ENCODE data around the gene ARMC7. TPM values are rescaled to one million over a fixed set of nuclear protein-coding genes. Genes with fewer than 3 reads are reported as not detected.

Gene ARMC7
- total and polyA plus RNA-seq, 2 of the 13 experiments (the other 11 are each of a cell fraction or from before 2014, with no cell fraction given) = 3.9 to 4.2 TPM

DNA sequence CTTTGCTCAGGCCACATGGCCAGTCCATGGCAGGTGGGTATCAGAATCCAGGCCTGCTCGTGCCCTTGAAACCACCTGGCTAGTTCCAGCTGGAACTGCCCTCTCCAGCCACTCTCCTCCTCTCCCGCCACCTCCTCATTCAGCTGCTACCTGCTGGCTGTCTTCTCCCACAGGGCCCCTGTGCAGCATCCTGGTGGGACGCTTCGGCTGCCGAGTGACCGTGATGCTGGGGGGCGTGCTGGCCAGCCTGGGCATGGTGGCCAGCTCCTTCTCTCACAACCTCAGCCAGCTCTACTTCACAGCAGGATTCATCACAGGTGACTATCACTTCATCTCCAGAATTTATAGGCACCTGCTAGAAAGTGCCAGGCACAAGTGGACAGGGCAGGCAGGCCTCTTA, 11.9 kb upstream of the ARMC7 start (continued):
- TF ChIP-seq, protein P1, sequence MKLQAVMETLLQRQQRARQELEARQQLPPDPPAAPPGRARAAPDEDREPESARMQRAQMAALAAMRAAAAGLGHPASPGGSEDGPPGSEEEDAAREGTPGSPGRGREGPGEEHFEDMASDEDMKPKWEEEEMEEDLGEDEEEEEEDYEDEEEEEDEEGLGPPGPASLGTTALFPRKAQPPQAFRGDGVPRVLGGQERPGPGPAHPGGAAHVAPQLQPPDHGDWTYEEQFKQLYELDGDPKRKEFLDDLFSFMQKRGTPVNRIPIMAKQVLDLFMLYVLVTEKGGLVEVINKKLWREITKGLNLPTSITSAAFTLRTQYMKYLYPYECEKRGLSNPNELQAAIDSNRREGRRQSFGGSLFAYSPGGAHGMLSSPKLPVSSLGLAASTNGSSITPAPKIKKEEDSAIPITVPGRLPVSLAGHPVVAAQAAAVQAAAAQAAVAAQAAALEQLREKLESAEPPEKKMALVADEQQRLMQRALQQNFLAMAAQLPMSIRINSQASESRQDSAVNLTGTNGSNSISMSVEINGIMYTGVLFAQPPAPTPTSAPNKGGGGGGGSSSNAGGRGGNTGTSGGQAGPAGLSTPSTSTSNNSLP (IDR thresholded peaks at IDR 0.05; ENCODE audit: low read depth, low read length) = no peak
- no peak for TF ChIP-seq ZNF136 (CRISPR knock-in tag; IDR thresholded peaks at IDR 0.05; ENCODE audit: low read depth)

GRCh38 chr17:75098861-75099260, 10.9 kb upstream of the ARMC7 start:
- Histone ChIP-seq H3K4me3 (replicated peaks in 1 of 3; ENCODE audit: insufficient read depth in 1 of 3, low read depth in 2 of 3, low read length in 3 of 3) (no peak overlapping the region), H3K9me3 (ENCODE audit: low read length) (no peaks in the 10 kb centered on the region), H3K79me2 (ENCODE audit: insufficient read depth, low read length) (no peaks in the 10 kb centered on the region), H3K4me2 (ENCODE audit: low read depth, low read length) (no peak overlapping the region), H3K9ac (ENCODE audit: insufficient read depth, low read depth, low read length) (no peak overlapping the region), H2AFZ (ENCODE audit: low read length) (no peak overlapping the region), H4K20me1 (ENCODE audit: insufficient read depth, low read length) (no peaks in the 10 kb centered on the region), H3K27me3 (ENCODE audit: control insufficient read depth in 1 of 2, insufficient read depth in 2 of 2, low read length in 2 of 2) (peaks cover 3 to 10% of the 10 kb centered on the region in 2 experiments; a peak in 4 of 5 replicates), H3K4me1 (ENCODE audit: insufficient read depth, low read length) (peaks cover 34% of the 10 kb centered on the region), H3K36me3 (replicated peaks in 1 of 2; ENCODE audit: control insufficient read depth in 1 of 2, insufficient read depth in 2 of 2, low read length in 2 of 2) (no peaks in the 10 kb centered on the region), H3K27ac (ENCODE audit: extremely low read length, insufficient read depth, low read length) (no peak overlapping the region)
- 69% methylated on average over 7 of the region's 7 CpGs for WGBS (ENCODE audit: low lambda C conversion rate)
- ChIA-PET CTCF (ENCODE audit: low intra/inter-chr PET ratio, low total read pairs) (no interaction called here), POLR2A (no interaction called here)
- TF ChIP-seq, protein P2, sequence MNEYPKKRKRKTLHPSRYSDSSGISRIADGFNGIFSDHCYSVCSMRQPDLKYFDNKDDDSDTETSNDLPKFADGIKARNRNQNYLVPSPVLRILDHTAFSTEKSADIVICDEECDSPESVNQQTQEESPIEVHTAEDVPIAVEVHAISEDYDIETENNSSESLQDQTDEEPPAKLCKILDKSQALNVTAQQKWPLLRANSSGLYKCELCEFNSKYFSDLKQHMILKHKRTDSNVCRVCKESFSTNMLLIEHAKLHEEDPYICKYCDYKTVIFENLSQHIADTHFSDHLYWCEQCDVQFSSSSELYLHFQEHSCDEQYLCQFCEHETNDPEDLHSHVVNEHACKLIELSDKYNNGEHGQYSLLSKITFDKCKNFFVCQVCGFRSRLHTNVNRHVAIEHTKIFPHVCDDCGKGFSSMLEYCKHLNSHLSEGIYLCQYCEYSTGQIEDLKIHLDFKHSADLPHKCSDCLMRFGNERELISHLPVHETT (CRISPR knock-in tag; conservative IDR thresholded peaks at IDR 0.05) = no peak
- TF ChIP-seq, protein P3, sequence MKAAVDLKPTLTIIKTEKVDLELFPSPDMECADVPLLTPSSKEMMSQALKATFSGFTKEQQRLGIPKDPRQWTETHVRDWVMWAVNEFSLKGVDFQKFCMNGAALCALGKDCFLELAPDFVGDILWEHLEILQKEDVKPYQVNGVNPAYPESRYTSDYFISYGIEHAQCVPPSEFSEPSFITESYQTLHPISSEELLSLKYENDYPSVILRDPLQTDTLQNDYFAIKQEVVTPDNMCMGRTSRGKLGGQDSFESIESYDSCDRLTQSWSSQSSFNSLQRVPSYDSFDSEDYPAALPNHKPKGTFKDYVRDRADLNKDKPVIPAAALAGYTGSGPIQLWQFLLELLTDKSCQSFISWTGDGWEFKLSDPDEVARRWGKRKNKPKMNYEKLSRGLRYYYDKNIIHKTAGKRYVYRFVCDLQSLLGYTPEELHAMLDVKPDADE (CRISPR knock-in tag; IDR thresholded peaks at IDR 0.05) = no peak
- TF ChIP-seq PPARG (CRISPR knock-in tag; conservative IDR thresholded peaks at IDR 0.05) (no peak), CREB1 (IDR thresholded peaks at IDR 0.05) (no peak), CREB1 (CRISPR knock-in tag; IDR thresholded peaks at IDR 0.05) (no peak)
- in situ Hi-C loops (cut with HindIII; ENCODE audit: extremely low pct_ligation_motif_present, low pct_unique_long_range_greater_than_20kb) = no loop called here
- BruUV-seq (replicated peaks) = no TSS peak
- ATAC-seq (no peak), DNase-seq (ENCODE audit: low spot score) (no peak), FAIRE-seq (no peak)
- intact Hi-C loops (cut with micrococcal nuclease; ENCODE audit: unreplicated experiment) = no loop called here
